H1 (cell line): ENCODE measurements around the gene TMEM266. TPM values are rescaled to one million over a fixed set of nuclear protein-coding genes. Genes with fewer than 3 reads are reported as not detected.

ENCODE experiments used
- CTCF ChIA-PET: fragments of 300-600 bp; sonication (Branson Sonifier 250); formaldehyde crosslinking; loops from one replicate; lab custom pipeline; 2021; ENCODE audit not compliant: partially characterized antibody; lab: Charles Lee
- POLR2A ChIA-PET: fragments of 300-600 bp; sonication (Branson Sonifier 250); formaldehyde crosslinking; loops from one replicate; lab custom pipeline; 2021; ENCODE audit warnings: inconsistent platforms; ENCODE audit not compliant: partially characterized antibody; lab: Charles Lee
- DNase-seq, 2 experiments: peaks; one replicate each; pipeline versions ENCODE4 v3.0.0 to v3.0.0-alpha.2; 2010 to 2022; ENCODE audit warnings: low spot score in 2 of 2, low read depth in 1 of 2, mixed read lengths in 1 of 2
- FAIRE-seq: peaks from 2 replicates; lab custom pipeline; 2011; peaks lifted over from hg19 to GRCh38; lab: Jason Lieb, UNC
- H2AFZ ChIP-seq: 2 replicates; pipeline ENCODE4 v1.8.1; 2012; ENCODE audit warnings: low read length, inconsistent platforms
- H2AK5ac ChIP-seq: 2 replicates; pipeline ENCODE4 v1.6.1; 2013; ENCODE audit warnings: low read depth, low read length
- H2BK120ac ChIP-seq: replicated peaks from 2 replicates; pipeline ENCODE3; 2013; ENCODE audit warnings: low read depth, low read length, inconsistent platforms
- H2BK12ac ChIP-seq: 2 replicates; pipeline ENCODE4 v1.6.1; 2013; ENCODE audit warnings: low read depth, low read length
- H2BK15ac ChIP-seq: 2 replicates; pipeline ENCODE4 v1.6.1; 2013; ENCODE audit warnings: low read length
- H2BK20ac ChIP-seq: 2 replicates; pipeline ENCODE4 v1.6.1; 2013; ENCODE audit warnings: low read length
- H2BK5ac ChIP-seq: 2 replicates; pipeline ENCODE4 v1.6.1; 2013; ENCODE audit warnings: low read depth, low read length
- H3K14ac ChIP-seq: 2 replicates; pipeline ENCODE4 v1.6.1; 2013; ENCODE audit warnings: inconsistent platforms; ENCODE audit not compliant: insufficient read length
- H3K18ac ChIP-seq: 2 replicates; pipeline ENCODE4 v1.6.1; 2013; ENCODE audit warnings: low read length; ENCODE audit errors: extremely low read depth
- H3K23ac ChIP-seq: 2 replicates; pipeline ENCODE4 v1.6.1; 2013; ENCODE audit warnings: inconsistent platforms; ENCODE audit not compliant: insufficient read length
- H3K23me2 ChIP-seq: 2 replicates; pipeline ENCODE4 v1.6.1; 2013; ENCODE audit warnings: low read depth, low read length
- H3K27ac ChIP-seq: 2 replicates; pipeline ENCODE4 v1.6.1; 2011; ENCODE audit warnings: low read depth, low read length, inconsistent platforms
- H3K27me3 ChIP-seq, 4 experiments: replicated peaks in 1 of 4; 1 replicate in 1 of 4; 2 replicates in 3 of 4; pipeline versions ENCODE4 v1.6.1 to v1.8.1; 2011 to 2013; ENCODE audit warnings: low read length in 3 of 4, mild to moderate bottlenecking in 3 of 4, inconsistent platforms in 2 of 4, mixed read lengths in 2 of 4, moderate library complexity in 1 of 4; ENCODE audit not compliant: control insufficient read depth in 3 of 4, insufficient read depth in 3 of 4; ENCODE audit errors: extremely low read depth in 1 of 4
- H3K36me3 ChIP-seq, 4 experiments: 2 replicates each; pipeline versions ENCODE4 v1.6.1 to v1.8.1; 2011 to 2013; ENCODE audit warnings: mild to moderate bottlenecking in 4 of 4, low read length in 3 of 4, moderate library complexity in 2 of 4, control low read depth in 1 of 4, inconsistent platforms in 1 of 4; ENCODE audit not compliant: insufficient read depth in 4 of 4, control insufficient read depth in 2 of 4
- H3K4ac ChIP-seq: replicated peaks from 2 replicates; pipeline ENCODE3; 2013; ENCODE audit warnings: low read length, low read depth, mixed read lengths, inconsistent platforms; ENCODE audit not compliant: insufficient read length
- H3K4me1 ChIP-seq, 4 experiments: replicated peaks in 1 of 4; 1 replicate in 1 of 4; 2 replicates in 3 of 4; pipeline versions ENCODE4 v1.6.1 to v1.8.1; 2011 to 2013; ENCODE audit warnings: low read length in 3 of 4, inconsistent platforms in 2 of 4, mixed read lengths in 1 of 4; ENCODE audit not compliant: insufficient read depth in 4 of 4, control insufficient read depth in 3 of 4
- H3K4me2 ChIP-seq, 2 experiments: 2 replicates each; pipeline versions ENCODE4 v1.6.1 to v1.8.1; 2011 to 2013; ENCODE audit warnings: low read depth in 2 of 2, low read length in 2 of 2, control low read depth in 1 of 2, inconsistent platforms in 1 of 2, mild to moderate bottlenecking in 1 of 2; ENCODE audit not compliant: insufficient read depth in 1 of 2
- H3K4me3 ChIP-seq, 4 experiments: fragments of 200-600, 300-600 bp in 1 of 4; sonication (generic), shearing (Covaris generic), sonication (Bioruptor Twin) in 1 of 4; 2 replicates each; pipeline versions ENCODE4 v1.5.1 to v1.8.1; 2011 to 2016; ENCODE audit warnings: low read length in 4 of 4, low read depth in 3 of 4, control low read depth in 2 of 4, inconsistent platforms in 2 of 4, mild to moderate bottlenecking in 2 of 4, mixed read lengths in 1 of 4, moderate library complexity in 1 of 4; ENCODE audit not compliant: insufficient read depth in 2 of 4; ENCODE audit errors: extremely low read depth in 1 of 4
- H3K56ac ChIP-seq: replicated peaks from 2 replicates; pipeline ENCODE3; 2013; ENCODE audit warnings: low read depth, mild to moderate bottlenecking, mixed read lengths, low read length, inconsistent platforms; ENCODE audit not compliant: insufficient read length
- H3K79me1 ChIP-seq: 2 replicates; pipeline ENCODE4 v1.6.1; 2013; ENCODE audit warnings: low read depth, low read length, control low read depth
- H3K79me2 ChIP-seq, 2 experiments: 2 replicates each; pipeline versions ENCODE4 v1.6.1 to v1.8.1; 2012 to 2013; ENCODE audit warnings: low read length in 2 of 2, mild to moderate bottlenecking in 2 of 2, inconsistent platforms in 1 of 2; ENCODE audit not compliant: insufficient read depth in 2 of 2, control insufficient read depth in 1 of 2
- H3K9ac ChIP-seq, 4 experiments: replicated peaks in 1 of 4; 1 replicate in 1 of 4; 2 replicates in 3 of 4; pipeline versions ENCODE4 v1.6.1 to v1.8.1; 2011 to 2013; ENCODE audit warnings: low read depth in 3 of 4, low read length in 3 of 4, control low read depth in 2 of 4, mild to moderate bottlenecking in 2 of 4, moderate library complexity in 2 of 4, inconsistent platforms in 1 of 4; ENCODE audit errors: extremely low read depth in 1 of 4
- H3K9me3 ChIP-seq, 2 experiments: 2 replicates each; pipeline versions ENCODE4 v1.6.1 to v1.8.1; 2012 to 2013; ENCODE audit warnings: mild to moderate bottlenecking in 2 of 2, moderate library complexity in 2 of 2, control low read depth in 1 of 2, inconsistent platforms in 1 of 2, low read depth in 1 of 2, low read length in 1 of 2, mixed read lengths in 1 of 2; ENCODE audit not compliant: insufficient read depth in 2 of 2
- H4K20me1 ChIP-seq, 2 experiments: replicated peaks in 1 of 2; 2 replicates each; pipeline versions ENCODE3 to v1.8.1; 2011 to 2013; ENCODE audit warnings: inconsistent platforms in 2 of 2, low read length in 2 of 2, mild to moderate bottlenecking in 1 of 2; ENCODE audit not compliant: insufficient read depth in 2 of 2, control insufficient read depth in 1 of 2
- H4K5ac ChIP-seq: 2 replicates; pipeline ENCODE4 v1.6.1; 2013; ENCODE audit warnings: low read length, low read depth, mixed read lengths, inconsistent platforms; ENCODE audit not compliant: insufficient read length
- H4K8ac ChIP-seq: 2 replicates; pipeline ENCODE4 v1.8.0; 2013; ENCODE audit warnings: mild to moderate bottlenecking, moderate library complexity, low read length, inconsistent platforms; ENCODE audit not compliant: insufficient read depth; ENCODE audit errors: extremely low read depth
- H4K91ac ChIP-seq: replicated peaks from 2 replicates; pipeline ENCODE3; 2013; ENCODE audit warnings: low read length, mixed read lengths, inconsistent platforms; ENCODE audit not compliant: insufficient read length
- RNF2 ChIP-seq: fragments of 200-900, 300-1000 bp; sonication (generic); IDR thresholded peaks from 2 replicates; pipeline ENCODE4 v1.7.1; 2016; ENCODE audit warnings: borderline replicate concordance, low read depth, mild to moderate bottlenecking, antibody characterized with exemption, low read length; ENCODE audit not compliant: poor library complexity, severe bottlenecking; ENCODE audit errors: missing control alignments
- SIX5 ChIP-seq: IDR thresholded peaks from 2 replicates; pipeline ENCODE4 v1.6.1; 2011; ENCODE audit warnings: mild to moderate bottlenecking, low read depth, low read length
- WGBS, 2 experiments: shearing (Covaris generic) in 1 of 2; methylation state at CpG; one replicate each; pipeline versions ENCODE4 v1.1.6 to v1.1.7; 2013 to 2015; ENCODE audit warnings: low lambda C conversion rate in 2 of 2, mixed read lengths in 2 of 2, inconsistent platforms in 1 of 2, low coverage in 1 of 2, missing lambda C conversion rate in 1 of 2; ENCODE audit not compliant: insufficient replicate concordance in 2 of 2, insufficient coverage in 1 of 2, insufficient read length in 1 of 2; ENCODE audit errors: extremely low coverage in 1 of 2, missing lambda C conversion rate in 1 of 2; 5-methylcytosine and 5-hydroxymethylcytosine counted together
- polyA plus RNA-seq, 7 experiments: library from polyadenylated mRNA; depleted of rRNA in 3 of 7; stranded (reverse) in 5 of 7; unstranded in 2 of 7; fragments of >200 nt in 5 of 7; fragments of 200-250 nt in 2 of 7; gene quantifications; 1 replicate in 5 of 7; 2 replicates in 1 of 7; 4 replicates in 1 of 7; pipeline versions ENCODE4 v1.2.1 to v1.2.3, GENCODE V29; 2011 to 2013; ENCODE audit warnings: missing spikeins in 2 of 7, mixed read lengths in 2 of 7
- total RNA-seq: library from RNA; stranded (reverse); fragmentation: NEBNext Ultra II Directional; extraction: Animal tissue kit (Norgen Biotek cat#: 25700); gene quantifications from 2 replicates; pipeline ENCODE4 v1.2.1, GENCODE V29; 2021

TMEM266 gene
- total and polyA plus RNA-seq, 2 of the 8 experiments (the other 6 are each of a cell fraction or from before 2014, with no cell fraction given) = 2.6 TPM

GRCh38 chr15:76190070-76190564 lies 130.3 kb downstream of the TMEM266 start:
- no peak overlapping the region for H2BK15ac ChIP-seq
- TF ChIP-seq SIX5 (no peak), RNF2 (no peak)

More at GRCh38 chr15:76190070-76190564, 130.3 kb downstream of the TMEM266 start:
- Histone ChIP-seq H3K27ac (no peak overlapping the region), H3K36me3 (no peaks in the 10 kb centered on the region), H3K9ac (no peak overlapping the region), H3K79me1 (no peaks in the 10 kb centered on the region), H4K8ac (peak overlapping the region; percentile 25; the same call in 1 of the 2 replicates), H3K79me2 (no peaks in the 10 kb centered on the region), H3K4me2 (no peak overlapping the region), H3K18ac (no peak overlapping the region), H2AK5ac (no peak overlapping the region), H3K4me1 (peaks cover 0 to 2% (median 0%) of the 10 kb centered on the region in 4 experiments; a peak in 2 of 7 replicates), H4K5ac (no peak overlapping the region), H2AFZ (peak overlapping the region; percentile 90; the same call in 1 of the 2 replicates), H3K4ac (peak overlapping the region; percentile 74), H4K91ac (no peak overlapping the region), H4K20me1 (no peaks in the 10 kb centered on the region), H3K14ac (no peak overlapping the region), H3K4me3 (no peak overlapping the region), H3K23ac (no peak overlapping the region), H3K9me3 (no peaks in the 10 kb centered on the region), H2BK20ac (no peak overlapping the region), H2BK5ac (no peak overlapping the region), H3K27me3 (peaks cover 0 to 9% (median 7%) of the 10 kb centered on the region in 4 experiments; a peak in 4 of 7 replicates), H3K23me2 (no peaks in the 10 kb centered on the region; the same call in 1 of the 2 replicates), H2BK12ac (0 out of 2 replicates have a peak overlapping the region, but pooled peaks have one; percentile 9), H3K56ac (no peak overlapping the region), H2BK120ac (no peak overlapping the region)
- FAIRE-seq (no peak), DNase-seq (no peak)
- CTCF ChIA-PET = interaction anchor here (0.7 to 9.1 kb wide), 32 partner anchors 9 to 727 kb away, joined by 3 to 130 read pairs (median 4); partner anchors contain the start of gene ISL2
- POLR2A ChIA-PET = interaction anchor here (3.8 kb wide), 1 partner anchor 145 kb away, joined by 18 read pairs; the partner anchor contains the start of gene ISL2
- 80% methylated on average over 12 of the region's 12 CpGs; no CpG with 5 or more reads in 1 of the 2 experiments for WGBS, 2 experiments
